NCI-H2107 treated with DMSO at 0.1 percent for 48 hours (cell line): ENCODE measurements around the gene ATP6V1C2.

Experiments used
- DNase-seq: peaks from one replicate; lab custom pipeline; 2025; ENCODE audit not compliant: unreplicated experiment; lab: John Stamatoyannopoulos, UW

The ATP6V1C2 gene

GRCh38 chr2:10832203-10832936 lies 110.9 kb downstream of the ATP6V1C2 start:
- peak; percentile 84 for DNase-seq

GRCh38 chr2:10833021-10833420 lies 111.6 kb downstream of the ATP6V1C2 start:
- DNase-seq: no peak

- DNase-seq: no peak
Measured at GRCh38 chr2:10834068-10834655, 112.7 kb downstream of the ATP6V1C2 start.
